Neural progenitor cell (in vitro differentiated cells): ENCODE data around the gene POU6F2. TPM values are rescaled to one million over a fixed set of nuclear protein-coding genes. Genes with fewer than 3 reads are reported as not detected.

ENCODE experiments used
- DNase-seq: peaks from one replicate; pipeline ENCODE4 v3.0.0-alpha.2; 2016; ENCODE audit warnings: low spot score
- H2AFZ ChIP-seq: fragments of 200-600 bp; sonication (generic); replicated peaks from 2 replicates; pipeline ENCODE4 v1.6.1; 2016; ENCODE audit warnings: antibody characterized with exemption
- H3F3A ChIP-seq: fragments of 200-600 bp; sonication (generic); 2 replicates; pipeline ENCODE4 v1.6.1; 2016; ENCODE audit warnings: antibody characterized with exemption, low read depth
- H3K27ac ChIP-seq: fragments of 200-600 bp; sonication (generic); 2 replicates; pipeline ENCODE4 v1.5.1; 2016; ENCODE audit warnings: mild to moderate bottlenecking
- H3K27me3 ChIP-seq: fragments of 200-600 bp; sonication (generic); 2 replicates; pipeline ENCODE4 v1.6.1; 2016; ENCODE audit warnings: mild to moderate bottlenecking, moderate library complexity
- H3K36me3 ChIP-seq: fragments of 200-600 bp; sonication (generic); 2 replicates; pipeline ENCODE4 v1.5.1; 2016
- H3K4me1 ChIP-seq: fragments of 200-600 bp; sonication (generic); 2 replicates; pipeline ENCODE4 v1.6.1; 2016; ENCODE audit warnings: mixed run types
- H3K4me2 ChIP-seq: fragments of 200-600 bp; sonication (generic); 2 replicates; pipeline ENCODE4 v1.6.1; 2016
- H3K4me3 ChIP-seq: fragments of 200-600 bp; sonication (generic); 2 replicates; pipeline ENCODE4 v1.5.1; 2016
- H3K79me2 ChIP-seq: fragments of 200-600 bp; sonication (generic); 2 replicates; pipeline ENCODE4 v1.6.1; 2016; ENCODE audit warnings: low read depth
- H3K9ac ChIP-seq: fragments of 200-600 bp; sonication (generic); 2 replicates; pipeline ENCODE4 v1.6.1; 2016
- H3K9me3 ChIP-seq: fragments of 200-600 bp; sonication (generic); 2 replicates; pipeline ENCODE4 v1.5.1; 2016; ENCODE audit warnings: low read depth
- H4K20me1 ChIP-seq: fragments of 200-600 bp; sonication (generic); 2 replicates; pipeline ENCODE4 v1.6.1; 2016; ENCODE audit warnings: low read depth
- H3K27ac Mint-ChIP-seq: 3 replicates; pipeline ENCODE4 v1.8.0; 2021; ENCODE audit warnings: mixed read lengths
- H3K27me3 Mint-ChIP-seq: 2 replicates; pipeline ENCODE4 v1.8.0; 2022; ENCODE audit warnings: low read depth, mild to moderate bottlenecking, inconsistent platforms, moderate library complexity, mixed read lengths; ENCODE audit not compliant: insufficient read depth
- H3K36me3 Mint-ChIP-seq: 3 replicates; pipeline ENCODE4 v1.8.0; 2021; ENCODE audit warnings: mixed read lengths
- H3K4me1 Mint-ChIP-seq: 3 replicates; pipeline ENCODE4 v1.8.0; 2021; ENCODE audit warnings: mixed read lengths
- H3K4me3 Mint-ChIP-seq: 3 replicates; pipeline ENCODE4 v1.8.0; 2021; ENCODE audit warnings: mild to moderate bottlenecking, moderate library complexity, mixed read lengths
- H3K9me3 Mint-ChIP-seq: 3 replicates; pipeline ENCODE4 v1.8.0; 2020; ENCODE audit warnings: mixed read lengths
- CTCF ChIP-seq: fragments of 200-600 bp; sonication (generic); IDR thresholded peaks from 2 replicates; pipeline ENCODE4 v1.5.1; 2017; ENCODE audit warnings: antibody characterized with exemption, mild to moderate bottlenecking
- EZH2 ChIP-seq: fragments of 200-600 bp; sonication (generic); IDR thresholded peaks from 2 replicates; pipeline ENCODE4 v1.6.1; 2017; ENCODE audit warnings: antibody characterized with exemption, mild to moderate bottlenecking, moderate library complexity
- EZH2phosphoT487 ChIP-seq: fragments of 200-600 bp; sonication (generic); IDR thresholded peaks from 2 replicates; pipeline ENCODE4 v1.6.1; 2017; ENCODE audit warnings: antibody characterized with exemption
- total RNA-seq: library from RNA; depleted of rRNA; stranded (reverse); fragments of >200 nt; gene quantifications from 2 replicates; pipeline ENCODE4 v1.2.3, GENCODE V29; 2015; ENCODE audit warnings: low replicate concordance

POU6F2 gene
- total RNA-seq, 1 donor from 2014 or later: 3.4 TPM

GRCh38 chr7:39100270-39100669 lies 122.6 kb downstream of the POU6F2 start:
- H3K4me3 Mint-ChIP-seq: no peak overlapping the region
- no peaks in the 10 kb centered on the region for H3K27me3 ChIP-seq
- no peak overlapping the region for H3K9ac ChIP-seq
- no peaks in the 10 kb centered on the region for H3F3A ChIP-seq
- H3K9me3 Mint-ChIP-seq: no peaks in the 10 kb centered on the region
- no peak overlapping the region for H3K27ac ChIP-seq
- H3K4me1 ChIP-seq: no peaks in the 10 kb centered on the region
- no peaks in the 10 kb centered on the region for H4K20me1 ChIP-seq
- TF ChIP-seq EZH2phosphoT487: no peak
- TF ChIP-seq CTCF: no peak
- TF ChIP-seq EZH2: no peak
- no peaks in the 10 kb centered on the region for H3K36me3 ChIP-seq
- H2AFZ ChIP-seq: no peak overlapping the region
- H3K36me3 Mint-ChIP-seq: no peaks in the 10 kb centered on the region
- no peak overlapping the region for H3K27ac Mint-ChIP-seq
- no peaks in the 10 kb centered on the region for H3K27me3 Mint-ChIP-seq
- H3K4me1 Mint-ChIP-seq: peaks cover 6% of the 10 kb centered on the region
- no peak for DNase-seq
- no peaks in the 10 kb centered on the region for H3K9me3 ChIP-seq
- H3K4me2 ChIP-seq: no peak overlapping the region
- no peak overlapping the region for H3K4me3 ChIP-seq
- no peaks in the 10 kb centered on the region for H3K79me2 ChIP-seq

- TF ChIP-seq CTCF (no peak), EZH2 (no peak), EZH2phosphoT487 (no peak)
- H3K27ac Mint-ChIP-seq: no peak overlapping the region
- peaks cover 6% of the 10 kb centered on the region for H3K4me1 Mint-ChIP-seq
- Histone ChIP-seq H3K27me3 (no peaks in the 10 kb centered on the region), H2AFZ (no peak overlapping the region), H3K4me1 (no peaks in the 10 kb centered on the region), H3K4me3 (no peak overlapping the region), H3K9me3 (no peaks in the 10 kb centered on the region), H3K36me3 (no peaks in the 10 kb centered on the region), H3K9ac (no peak overlapping the region), H3F3A (no peaks in the 10 kb centered on the region), H3K79me2 (no peaks in the 10 kb centered on the region), H4K20me1 (no peaks in the 10 kb centered on the region), H3K27ac (no peak overlapping the region), H3K4me2 (no peak overlapping the region)
- DNase-seq: no peak
- no peaks in the 10 kb centered on the region for H3K36me3 Mint-ChIP-seq
- H3K4me3 Mint-ChIP-seq: no peak overlapping the region
- H3K9me3 Mint-ChIP-seq: no peaks in the 10 kb centered on the region
- H3K27me3 Mint-ChIP-seq: no peaks in the 10 kb centered on the region
These were observed 124.5 kb downstream of the POU6F2 start for GRCh38 chr7:39102234-39102633.

GRCh38 chr7:39105720-39106119 lies 128.0 kb downstream of the POU6F2 start:
- Mint-ChIP-seq H3K27me3 (no peaks in the 10 kb centered on the region), H3K27ac (no peak overlapping the region), H3K36me3 (no peaks in the 10 kb centered on the region), H3K4me1 (peaks cover 3% of the 10 kb centered on the region), H3K9me3 (no peaks in the 10 kb centered on the region), H3K4me3 (no peak overlapping the region)
- Histone ChIP-seq H3K9me3 (no peaks in the 10 kb centered on the region), H3K4me3 (no peak overlapping the region), H2AFZ (no peak overlapping the region), H3F3A (no peaks in the 10 kb centered on the region), H3K27ac (no peak overlapping the region), H3K4me2 (no peak overlapping the region), H4K20me1 (no peaks in the 10 kb centered on the region), H3K79me2 (no peaks in the 10 kb centered on the region), H3K36me3 (no peaks in the 10 kb centered on the region), H3K27me3 (no peaks in the 10 kb centered on the region), H3K4me1 (no peaks in the 10 kb centered on the region), H3K9ac (no peak overlapping the region)
- TF ChIP-seq EZH2 (no peak), CTCF (no peak), EZH2phosphoT487 (no peak)
- DNase-seq: no peak
